A673 (cell line): ENCODE measurements around the gene TPX2. TPM values are rescaled to one million over a fixed set of nuclear protein-coding genes. Genes with fewer than 3 reads are reported as not detected.

Experiments
- BruUV-seq: library from RNA; stranded (reverse); fragments of 400-500 nt; replicated peaks from 2 replicates; lab custom pipeline; 2021; lab: Mats Ljungman, UMichigan
- CTCF ChIA-PET: fragments of 300-600 bp; sonication (Branson Sonifier 250); formaldehyde crosslinking; loops from one replicate; lab custom pipeline; 2022; ENCODE audit warnings: antibody characterized with exemption; lab: Charles Lee
- POLR2A ChIA-PET: fragments of 300-600 bp; sonication (Branson Sonifier 250); formaldehyde crosslinking; loops from one replicate; lab custom pipeline; 2022; ENCODE audit warnings: antibody characterized with exemption; ENCODE audit not compliant: low non-redundant PET; lab: Charles Lee
- DNase-seq: peaks from one replicate; pipeline ENCODE4 v3.0.0-alpha.2; 2015; ENCODE audit warnings: low spot score
- H3K27ac ChIP-seq: fragments of 200-600 bp; sonication (generic); 2 replicates; pipeline ENCODE4 v1.5.1; 2016; ENCODE audit warnings: mixed run types, low read depth, mild to moderate bottlenecking, mixed read lengths, antibody characterized with exemption, low read length; ENCODE audit not compliant: poor library complexity, severe bottlenecking
- H3K27me3 ChIP-seq: fragments of 200-600 bp; sonication (generic); replicated peaks from 2 replicates; pipeline ENCODE4 v1.6.1; 2017; ENCODE audit warnings: mixed run types, low read depth, mild to moderate bottlenecking, mixed read lengths, antibody characterized with exemption, low read length; ENCODE audit not compliant: insufficient read depth, poor library complexity
- H3K36me3 ChIP-seq: fragments of 200-600 bp; sonication (generic); 2 replicates; pipeline ENCODE4 v1.6.1; 2016; ENCODE audit warnings: mixed run types, mild to moderate bottlenecking, mixed read lengths, antibody characterized with exemption, low read length; ENCODE audit not compliant: insufficient read depth, poor library complexity, severe bottlenecking
- H3K4me1 ChIP-seq: fragments of 200-600 bp; sonication (generic); 2 replicates; pipeline ENCODE4 v1.6.1; 2017; ENCODE audit warnings: mixed run types, mild to moderate bottlenecking, mixed read lengths, antibody characterized with exemption, low read length; ENCODE audit not compliant: insufficient read depth, poor library complexity, severe bottlenecking
- H3K4me3 ChIP-seq: fragments of 200-600 bp; sonication (generic); 2 replicates; pipeline ENCODE4 v1.5.1; 2016; ENCODE audit warnings: low read depth, mixed run types, mild to moderate bottlenecking, mixed read lengths, low read length; ENCODE audit not compliant: poor library complexity, severe bottlenecking
- H3K9me3 ChIP-seq: fragments of 200-600 bp; sonication (generic); 2 replicates; pipeline ENCODE4 v1.6.1; 2016; ENCODE audit warnings: mixed run types, low read depth, mild to moderate bottlenecking, mixed read lengths, antibody characterized with exemption, low read length; ENCODE audit not compliant: poor library complexity, severe bottlenecking
- EZH2 ChIP-seq: fragments of 200-600 bp; sonication (generic); IDR thresholded peaks from 2 replicates; pipeline ENCODE4 v1.6.1; 2017; ENCODE audit warnings: borderline replicate concordance, low read depth, mild to moderate bottlenecking, mixed read lengths, antibody characterized with exemption, low read length; ENCODE audit not compliant: poor library complexity, severe bottlenecking
- intact Hi-C: fragments of 100-400 bp; cut with micrococcal nuclease; formaldehyde crosslinking; loops from one replicate; pipeline ENCODE4 v1.10.0; 2022; ENCODE audit not compliant: unreplicated experiment
- total RNA-seq: library from RNA; stranded (reverse); gene quantifications from 2 replicates; pipeline ENCODE4 v1.2.3, GENCODE V29; 2021
- TF ChIP-seq, protein P1 (sequence below): fragments of 300-800, 200-600 bp; sonication (generic); conservative IDR thresholded peaks from 2 replicates; pipeline ENCODE4 v1.5.1; 2017; ENCODE audit warnings: low read depth, mild to moderate bottlenecking, antibody characterized with exemption, low read length, moderate library complexity, mixed read lengths

The TPX2 gene
- total RNA-seq, 1 experiment from 2014 or later, result 187 TPM

- Histone ChIP-seq H3K27ac (peak overlapping the region; percentile 89), H3K36me3 (peaks cover 3% of the 10 kb centered on the region), H3K4me3 (peak overlapping the region; percentile 66), H3K4me1 (peaks cover 47% of the 10 kb centered on the region), H3K9me3 (no peaks in the 10 kb centered on the region), H3K27me3 (no peaks in the 10 kb centered on the region)
- DNase-seq, result no peak
- ChIA-PET CTCF (interaction anchor here (3.0 to 3.6 kb wide), 2 partner anchors 60 to 88 kb away, joined by 71 to 129 read pairs; no protein-coding TSS in a partner anchor), POLR2A (interaction anchor here (1.1 kb wide), 1 partner anchor 117 kb away, joined by 3 read pairs; no protein-coding TSS in a partner anchor)
- intact Hi-C loops, result no loop called here
- no peak for TF ChIP-seq EZH2
- TF ChIP-seq, protein P1, sequence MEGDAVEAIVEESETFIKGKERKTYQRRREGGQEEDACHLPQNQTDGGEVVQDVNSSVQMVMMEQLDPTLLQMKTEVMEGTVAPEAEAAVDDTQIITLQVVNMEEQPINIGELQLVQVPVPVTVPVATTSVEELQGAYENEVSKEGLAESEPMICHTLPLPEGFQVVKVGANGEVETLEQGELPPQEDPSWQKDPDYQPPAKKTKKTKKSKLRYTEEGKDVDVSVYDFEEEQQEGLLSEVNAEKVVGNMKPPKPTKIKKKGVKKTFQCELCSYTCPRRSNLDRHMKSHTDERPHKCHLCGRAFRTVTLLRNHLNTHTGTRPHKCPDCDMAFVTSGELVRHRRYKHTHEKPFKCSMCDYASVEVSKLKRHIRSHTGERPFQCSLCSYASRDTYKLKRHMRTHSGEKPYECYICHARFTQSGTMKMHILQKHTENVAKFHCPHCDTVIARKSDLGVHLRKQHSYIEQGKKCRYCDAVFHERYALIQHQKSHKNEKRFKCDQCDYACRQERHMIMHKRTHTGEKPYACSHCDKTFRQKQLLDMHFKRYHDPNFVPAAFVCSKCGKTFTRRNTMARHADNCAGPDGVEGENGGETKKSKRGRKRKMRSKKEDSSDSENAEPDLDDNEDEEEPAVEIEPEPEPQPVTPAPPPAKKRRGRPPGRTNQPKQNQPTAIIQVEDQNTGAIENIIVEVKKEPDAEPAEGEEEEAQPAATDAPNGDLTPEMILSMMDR, result no peak
- TSS peak; percentile 42 for BruUV-seq
Observed at GRCh38 chr20:31721408-31722256, 17.5 kb upstream of the TPX2 start.

DNA sequence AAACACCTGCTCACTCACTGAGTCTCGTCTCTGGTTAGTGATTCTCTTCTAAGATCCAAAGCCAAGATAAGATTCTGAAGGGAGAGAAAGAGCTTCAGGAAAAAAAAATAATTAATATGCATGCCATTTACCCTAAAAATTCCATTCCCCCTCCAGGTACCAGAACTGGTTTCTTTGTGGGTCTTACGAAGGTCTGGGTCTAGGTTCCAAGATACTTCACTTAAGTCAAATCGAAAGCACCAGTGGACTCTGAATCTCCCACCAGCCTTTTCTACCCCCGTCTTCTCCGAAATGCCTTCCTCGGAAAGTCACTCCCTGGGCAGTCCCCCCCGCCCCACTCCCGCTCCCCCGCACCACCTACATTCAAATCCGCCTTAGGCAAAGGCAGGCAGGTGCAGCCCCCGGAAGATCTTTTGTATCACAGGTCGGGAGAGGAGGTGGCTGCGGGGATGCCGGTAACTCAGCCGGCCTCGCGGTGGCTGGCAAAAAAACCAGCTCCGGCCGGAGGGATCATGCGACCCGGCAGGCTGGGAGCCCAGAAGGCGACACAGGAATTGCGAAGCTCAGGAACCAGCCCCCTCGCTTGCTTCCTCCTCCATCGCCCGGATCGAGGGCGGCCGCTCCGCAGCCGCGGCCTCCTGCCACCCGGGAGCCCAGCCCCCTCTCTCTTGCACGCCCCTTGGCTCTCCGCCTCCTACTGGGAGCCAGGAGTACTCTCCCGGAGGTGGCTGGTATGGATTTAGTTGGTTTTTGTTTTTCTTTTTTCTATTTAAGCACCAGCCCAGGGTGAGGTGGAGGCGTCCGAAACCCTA lies 16.6 kb upstream of the TPX2 start, which contains the start of gene BCL2L1:
BCL2L1 (minus strand) TSS at position 612 of the 812 bp plus-strand sequence. CDS start 650 bp downstream, outside the sequence.
- ChIA-PET POLR2A (interaction anchor here (1.1 to 1.8 kb wide), 2 partner anchors 61 to 118 kb away, joined by 3 to 10 read pairs; no protein-coding TSS in a partner anchor), CTCF (interaction anchor here (1.0 to 3.6 kb wide), 4 partner anchors 9 to 165 kb away, joined by 7 to 129 read pairs (median 40); no protein-coding TSS in a partner anchor)
- Histone ChIP-seq H3K4me1 (peaks cover 39% of the 10 kb centered on the region), H3K36me3 (no peaks in the 10 kb centered on the region), H3K27me3 (no peaks in the 10 kb centered on the region), H3K9me3 (no peaks in the 10 kb centered on the region), H3K27ac (peak within 1 kb of the TSS; percentile 89), H3K4me3 (peak within 1 kb of the TSS; percentile 66)
- peak; percentile 91 for DNase-seq
- BruUV-seq, result no TSS peak
- no peak for TF ChIP-seq EZH2
- TF ChIP-seq, protein P1, result peak; percentile 74
- intact Hi-C loops, result loop anchor here (1.0 kb wide), 1 partner anchor 9 kb away; no protein-coding TSS in a partner anchor

- intact Hi-C loops, result loop anchor here (1.0 kb wide), 1 partner anchor 10 kb away; no protein-coding TSS in a partner anchor
- ChIA-PET POLR2A (interaction anchor here (1.8 kb wide), 1 partner anchor 61 kb away, joined by 10 read pairs; no protein-coding TSS in a partner anchor), CTCF (interaction anchor here (1.0 to 3.6 kb wide), 5 partner anchors 10 to 166 kb away, joined by 7 to 129 read pairs (median 18); no protein-coding TSS in a partner anchor)
- H3K36me3 ChIP-seq, result no peaks in the 10 kb centered on the region
- no peaks in the 10 kb centered on the region for H3K9me3 ChIP-seq
- TF ChIP-seq EZH2, result no peak
- TF ChIP-seq, protein P1, result no peak
- peak overlapping the region; percentile 89 for H3K27ac ChIP-seq
- H3K4me1 ChIP-seq, result peaks cover 34% of the 10 kb centered on the region
- H3K4me3 ChIP-seq, result peak overlapping the region; percentile 66
- no peak for DNase-seq
- BruUV-seq, result no TSS peak
- no peaks in the 10 kb centered on the region for H3K27me3 ChIP-seq
Observed at GRCh38 chr20:31723069-31723318, 16.1 kb upstream of the TPX2 start.
